Measurements from ENCODE around the gene ARSI.

DNA sequence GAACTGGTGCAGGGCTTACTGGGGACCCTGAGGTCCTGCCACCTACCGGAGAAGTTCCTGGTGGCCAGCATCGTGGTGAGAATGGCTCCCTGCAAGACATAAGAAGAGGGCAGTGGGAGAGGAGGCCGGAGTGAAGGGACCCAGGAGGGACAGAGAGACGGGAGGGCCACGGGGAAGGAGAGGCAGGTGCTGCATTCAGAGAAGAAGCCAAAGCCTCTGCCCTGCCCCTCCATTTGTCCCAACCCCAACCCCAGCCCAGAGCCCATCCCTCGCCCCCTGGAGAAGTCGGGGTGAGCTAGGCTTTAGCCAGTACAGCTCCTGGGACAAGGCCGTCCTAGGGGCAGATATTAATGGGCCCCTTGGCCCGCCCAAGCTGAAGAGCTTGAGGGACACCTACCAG lies 55.0 kb downstream of the ARSI start:
- TF ChIP-seq, protein P1, sequence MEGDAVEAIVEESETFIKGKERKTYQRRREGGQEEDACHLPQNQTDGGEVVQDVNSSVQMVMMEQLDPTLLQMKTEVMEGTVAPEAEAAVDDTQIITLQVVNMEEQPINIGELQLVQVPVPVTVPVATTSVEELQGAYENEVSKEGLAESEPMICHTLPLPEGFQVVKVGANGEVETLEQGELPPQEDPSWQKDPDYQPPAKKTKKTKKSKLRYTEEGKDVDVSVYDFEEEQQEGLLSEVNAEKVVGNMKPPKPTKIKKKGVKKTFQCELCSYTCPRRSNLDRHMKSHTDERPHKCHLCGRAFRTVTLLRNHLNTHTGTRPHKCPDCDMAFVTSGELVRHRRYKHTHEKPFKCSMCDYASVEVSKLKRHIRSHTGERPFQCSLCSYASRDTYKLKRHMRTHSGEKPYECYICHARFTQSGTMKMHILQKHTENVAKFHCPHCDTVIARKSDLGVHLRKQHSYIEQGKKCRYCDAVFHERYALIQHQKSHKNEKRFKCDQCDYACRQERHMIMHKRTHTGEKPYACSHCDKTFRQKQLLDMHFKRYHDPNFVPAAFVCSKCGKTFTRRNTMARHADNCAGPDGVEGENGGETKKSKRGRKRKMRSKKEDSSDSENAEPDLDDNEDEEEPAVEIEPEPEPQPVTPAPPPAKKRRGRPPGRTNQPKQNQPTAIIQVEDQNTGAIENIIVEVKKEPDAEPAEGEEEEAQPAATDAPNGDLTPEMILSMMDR (conservative IDR thresholded peaks at IDR 0.05 in 1 of 2, IDR thresholded peaks at IDR 0.05 in 1 of 2; ENCODE audit: low read depth in 1 of 2, low read length in 2 of 2), result no peak
- no peak for TF ChIP-seq EZH2 (IDR thresholded peaks at IDR 0.05; ENCODE audit: low read length, missing control alignments)
